ENCODE measurements around the gene PIEZO1. TPM values are rescaled to one million over a fixed set of nuclear protein-coding genes. Genes with fewer than 3 reads are reported as not detected.

The PIEZO1 gene
- total and polyA plus RNA-seq, 9 of the 15 experiments (the other 6 are each of a cell fraction or from before 2014, with no cell fraction given) = 3.6 to 432 (median 131) TPM

DNA sequence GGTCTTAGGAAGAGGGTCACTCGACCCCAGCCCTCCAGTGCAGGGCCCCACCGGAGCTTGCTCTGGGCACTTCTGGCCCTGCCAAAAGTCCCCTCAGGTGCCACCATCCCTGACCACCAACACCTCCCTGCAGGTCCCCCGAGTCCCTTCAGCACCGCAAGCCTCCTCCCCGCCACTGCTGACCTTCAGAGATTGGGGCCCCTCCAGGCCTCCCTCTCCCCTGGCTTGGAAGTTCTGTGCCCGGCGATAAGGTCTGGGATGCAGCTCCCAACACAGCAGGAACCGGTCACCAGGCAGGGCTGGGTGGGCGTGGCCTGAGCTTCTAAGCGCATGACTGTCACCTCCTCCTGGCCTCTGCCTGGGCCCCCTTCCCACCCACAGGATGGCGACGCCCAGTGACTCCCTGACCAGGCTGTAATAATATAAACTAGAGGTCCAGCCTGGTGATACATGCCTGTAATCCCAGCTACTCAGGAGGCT lies 11.2 kb downstream of the PIEZO1 start (continued):
- TF ChIP-seq SIN3A (IDR thresholded peaks at IDR 0.05; ENCODE audit: borderline replicate concordance in 2 of 2, control insufficient read depth in 1 of 2, low read depth in 2 of 2, low read length in 2 of 2) (peak in 1 of 2 experiments; percentile 87; a peak in 2 of 4 replicates), HSF4 (CRISPR knock-in tag; IDR thresholded peaks at IDR 0.05; ENCODE audit: borderline replicate concordance) (no peak), MEIS2 (IDR thresholded peaks at IDR 0.05; ENCODE audit: partially characterized antibody) (peak; percentile 1), SREBF1 (IDR thresholded peaks at IDR 0.05; ENCODE audit: borderline replicate concordance, low read depth, low read length) (peak; percentile 39; the same call in 1 of the 2 replicates), BCOR (IDR thresholded peaks at IDR 0.05) (peak; percentile 80), SAP30 (IDR thresholded peaks at IDR 0.05; ENCODE audit: borderline replicate concordance, insufficient read depth, low read depth, low read length, poor library complexity, severe bottlenecking) (peak; percentile 85), SRSF1 (IDR thresholded peaks at IDR 0.05; ENCODE audit: low read depth, low read length) (no peak), SP1 (CRISPR knock-in tag; IDR thresholded peaks at IDR 0.05) (peak; percentile 94), ZNF274 (IDR thresholded peaks at IDR 0.05; ENCODE audit: borderline replicate concordance, low read depth, low read length) (peak; percentile 34; the same call in 1 of the 2 replicates), LEF1 (IDR thresholded peaks at IDR 0.05) (peak; percentile 94), TCF7 (IDR thresholded peaks at IDR 0.05; ENCODE audit: borderline replicate concordance) (0 out of 2 replicates have a peak, but pooled peaks have one; percentile 36), CCNT2 (IDR thresholded peaks at IDR 0.05; ENCODE audit: borderline replicate concordance, extremely low read depth, insufficient read length, low read depth, low read length) (peak; percentile 96), SMARCE1 (IDR thresholded peaks at IDR 0.05) (peak; percentile 91), LCOR (CRISPR knock-in tag; IDR thresholded peaks at IDR 0.05) (peak; percentile 93), CBX1 (IDR thresholded peaks at IDR 0.05; ENCODE audit: low read depth) (peak; percentile 76; the same call in 1 of the 2 replicates), ATF1 (CRISPR knock-in tag; IDR thresholded peaks at IDR 0.05) (no peak), ATF1 (tag; IDR thresholded peaks at IDR 0.05) (peak; percentile 80), HDAC1 (IDR thresholded peaks at IDR 0.05) (peak in 1 of 2 experiments; percentile 93; a peak in 2 of 4 replicates), PHTF2 (CRISPR knock-in tag; IDR thresholded peaks at IDR 0.05) (no peak), ZNF263 (CRISPR knock-in tag; IDR thresholded peaks at IDR 0.05; ENCODE audit: borderline replicate concordance) (peak; percentile 91), CBX3 (IDR thresholded peaks at IDR 0.05; ENCODE audit: borderline replicate concordance in 1 of 2, low read length in 2 of 2) (0 out of 3 replicates have a peak, but pooled peaks of 1 of the 2 experiments have one; percentile 41), ZNF24 (IDR thresholded peaks at IDR 0.05) (peak; percentile 52)
- TF ChIP-seq, protein P1, sequence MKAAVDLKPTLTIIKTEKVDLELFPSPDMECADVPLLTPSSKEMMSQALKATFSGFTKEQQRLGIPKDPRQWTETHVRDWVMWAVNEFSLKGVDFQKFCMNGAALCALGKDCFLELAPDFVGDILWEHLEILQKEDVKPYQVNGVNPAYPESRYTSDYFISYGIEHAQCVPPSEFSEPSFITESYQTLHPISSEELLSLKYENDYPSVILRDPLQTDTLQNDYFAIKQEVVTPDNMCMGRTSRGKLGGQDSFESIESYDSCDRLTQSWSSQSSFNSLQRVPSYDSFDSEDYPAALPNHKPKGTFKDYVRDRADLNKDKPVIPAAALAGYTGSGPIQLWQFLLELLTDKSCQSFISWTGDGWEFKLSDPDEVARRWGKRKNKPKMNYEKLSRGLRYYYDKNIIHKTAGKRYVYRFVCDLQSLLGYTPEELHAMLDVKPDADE (conservative IDR thresholded peaks at IDR 0.05; ENCODE audit: control insufficient read depth, low read depth, low read length) = peak; percentile 80
- TF ChIP-seq, protein P2, sequence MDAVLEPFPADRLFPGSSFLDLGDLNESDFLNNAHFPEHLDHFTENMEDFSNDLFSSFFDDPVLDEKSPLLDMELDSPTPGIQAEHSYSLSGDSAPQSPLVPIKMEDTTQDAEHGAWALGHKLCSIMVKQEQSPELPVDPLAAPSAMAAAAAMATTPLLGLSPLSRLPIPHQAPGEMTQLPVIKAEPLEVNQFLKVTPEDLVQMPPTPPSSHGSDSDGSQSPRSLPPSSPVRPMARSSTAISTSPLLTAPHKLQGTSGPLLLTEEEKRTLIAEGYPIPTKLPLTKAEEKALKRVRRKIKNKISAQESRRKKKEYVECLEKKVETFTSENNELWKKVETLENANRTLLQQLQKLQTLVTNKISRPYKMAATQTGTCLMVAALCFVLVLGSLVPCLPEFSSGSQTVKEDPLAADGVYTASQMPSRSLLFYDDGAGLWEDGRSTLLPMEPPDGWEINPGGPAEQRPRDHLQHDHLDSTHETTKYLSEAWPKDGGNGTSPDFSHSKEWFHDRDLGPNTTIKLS (IDR thresholded peaks at IDR 0.05; ENCODE audit: borderline replicate concordance, low read depth) = peak; percentile 38; the same call in 1 of the 2 replicates
- TF ChIP-seq, protein P3, sequence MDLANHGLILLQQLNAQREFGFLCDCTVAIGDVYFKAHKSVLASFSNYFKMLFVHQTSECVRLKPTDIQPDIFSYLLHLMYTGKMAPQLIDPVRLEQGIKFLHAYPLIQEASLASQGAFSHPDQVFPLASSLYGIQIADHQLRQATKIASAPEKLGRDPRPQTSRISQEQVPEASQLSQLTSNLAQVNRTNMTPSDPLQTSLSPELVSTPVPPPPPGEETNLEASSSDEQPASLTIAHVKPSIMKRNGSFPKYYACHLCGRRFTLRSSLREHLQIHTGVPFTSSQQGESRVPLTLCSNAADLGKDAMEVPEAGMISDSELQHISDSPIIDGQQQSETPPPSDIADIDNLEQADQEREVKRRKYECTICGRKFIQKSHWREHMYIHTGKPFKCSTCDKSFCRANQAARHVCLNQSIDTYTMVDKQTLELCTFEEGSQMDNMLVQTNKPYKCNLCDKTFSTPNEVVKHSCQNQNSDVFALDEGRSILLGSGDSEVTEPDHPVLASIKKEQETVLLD (IDR thresholded peaks at IDR 0.05) = peak; percentile 89
